GM21619 (cell line): ENCODE data around the gene WAS.
A peak's percentile ranks its signal among the peaks of the same experiment; 100 is the strongest.
"Not testable (repeated sequence)": the region's sequence is repeated elsewhere in the genome, so short reads cannot be mapped to it uniquely, and the experiment has no call there.

Experiments used
- ATAC-seq: cut with Tn5 transposase; IDR thresholded peaks from one replicate; pipeline ENCODE4 v1.9.1; 2021; ENCODE audit not compliant: unreplicated experiment

The WAS gene

DNA sequence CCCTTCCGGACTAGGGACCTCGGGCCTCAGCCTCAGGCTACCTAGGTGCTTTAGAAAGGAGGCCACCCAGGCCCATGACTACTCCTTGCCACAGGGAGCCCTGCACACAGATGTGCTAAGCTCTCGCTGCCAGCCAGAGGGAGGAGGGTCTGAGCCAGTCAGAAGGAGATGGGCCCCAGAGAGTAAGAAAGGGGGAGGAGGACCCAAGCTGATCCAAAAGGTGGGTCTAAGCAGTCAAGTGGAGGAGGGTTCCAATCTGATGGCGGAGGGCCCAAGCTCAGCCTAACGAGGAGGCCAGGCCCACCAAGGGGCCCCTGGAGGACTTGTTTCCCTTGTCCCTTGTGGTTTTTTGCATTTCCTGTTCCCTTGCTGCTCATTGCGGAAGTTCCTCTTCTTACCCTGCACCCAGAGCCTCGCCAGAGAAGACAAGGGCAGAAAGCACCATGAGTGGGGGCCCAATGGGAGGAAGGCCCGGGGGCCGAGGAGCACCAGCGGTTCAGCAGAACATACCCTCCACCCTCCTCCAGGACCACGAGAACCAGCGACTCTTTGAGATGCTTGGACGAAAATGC is at the start of gene WAS:
TSS of gene WAS (plus strand) at position 389 of the 572 bp plus-strand sequence. CDS start at position 444, 55 bp downstream.
- ATAC-seq: peak; percentile 91

DNA sequence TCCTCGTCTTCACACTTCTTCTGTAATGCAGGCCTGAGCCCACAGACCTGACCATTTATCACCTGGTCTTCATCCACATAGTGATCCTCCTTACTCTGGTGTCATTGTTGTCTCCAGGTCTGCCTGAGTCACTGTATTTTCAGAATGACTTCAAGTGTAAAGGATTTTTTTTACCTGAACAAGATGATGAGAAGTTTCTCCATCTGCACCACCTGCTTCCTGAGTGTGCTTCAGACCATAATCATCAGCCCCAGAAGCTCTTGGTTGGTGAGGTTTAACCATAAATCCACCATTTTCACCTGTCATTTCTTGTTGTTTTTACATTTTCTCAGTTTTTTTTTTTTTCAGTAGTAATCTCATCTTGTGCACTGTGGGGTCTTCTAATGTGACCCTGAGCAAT is 47.3 kb upstream of the WAS start:
- no peak for ATAC-seq

DNA sequence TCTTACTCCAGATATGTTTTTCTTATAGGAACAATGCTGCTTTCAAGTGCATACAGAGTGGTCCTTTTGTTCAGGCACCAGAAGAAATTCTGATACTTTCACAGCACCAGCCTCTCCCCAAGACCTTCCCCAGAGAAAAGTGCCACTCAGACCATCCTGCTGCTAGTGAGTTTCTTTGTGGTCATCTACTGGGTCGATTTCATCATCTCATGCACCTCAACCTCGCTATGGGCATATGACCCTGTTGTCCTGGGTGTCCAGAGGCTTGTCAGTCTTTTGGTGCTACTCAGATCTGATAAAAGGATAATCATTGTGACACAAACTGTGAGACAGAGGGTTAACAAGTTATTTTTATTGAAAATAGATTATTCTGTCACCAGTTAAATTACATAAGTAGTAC is 46.8 kb upstream of the WAS start:
- ATAC-seq: no peak

DNA sequence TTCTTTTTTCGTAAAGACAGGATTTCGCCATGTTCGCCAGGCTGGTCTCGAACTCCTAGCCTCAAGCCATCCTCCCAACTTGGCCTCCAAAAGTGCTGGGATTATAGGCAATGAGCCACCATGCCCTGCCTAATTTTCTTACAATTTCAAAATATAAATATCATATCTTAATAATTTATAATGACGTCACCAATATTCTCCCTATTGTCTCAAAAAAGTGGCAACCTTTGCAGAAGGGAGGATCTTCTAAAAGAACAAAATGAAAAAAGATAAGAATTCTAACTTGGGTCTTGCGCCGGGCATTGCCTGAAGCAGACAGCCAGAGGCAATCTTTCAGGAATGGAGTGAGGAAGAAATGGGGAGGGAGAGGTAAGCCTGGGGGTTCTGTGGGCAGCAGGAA is 37.9 kb upstream of the WAS start:
- no peak for ATAC-seq

DNA sequence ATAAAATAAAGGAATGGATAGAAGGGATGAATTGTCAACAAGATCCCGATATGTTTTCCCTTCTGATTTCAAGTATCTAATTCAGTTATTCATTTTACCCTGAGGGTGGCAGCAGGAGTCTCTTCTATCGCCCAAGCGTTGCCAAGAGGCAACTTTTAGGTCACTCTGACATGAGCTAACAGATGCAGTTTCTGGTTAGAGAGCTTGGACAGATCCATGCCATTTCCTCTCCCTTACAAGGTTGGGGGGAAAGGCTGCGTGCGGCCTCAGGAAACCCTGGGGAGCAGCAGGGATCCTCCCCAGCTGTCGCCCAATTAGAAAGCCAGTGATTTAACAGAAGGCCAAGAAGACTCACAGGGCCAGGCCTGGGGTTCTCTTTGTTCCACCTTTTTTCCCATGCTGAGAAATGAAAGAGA is 35.3 kb upstream of the WAS start:
- ATAC-seq: no peak

DNA sequence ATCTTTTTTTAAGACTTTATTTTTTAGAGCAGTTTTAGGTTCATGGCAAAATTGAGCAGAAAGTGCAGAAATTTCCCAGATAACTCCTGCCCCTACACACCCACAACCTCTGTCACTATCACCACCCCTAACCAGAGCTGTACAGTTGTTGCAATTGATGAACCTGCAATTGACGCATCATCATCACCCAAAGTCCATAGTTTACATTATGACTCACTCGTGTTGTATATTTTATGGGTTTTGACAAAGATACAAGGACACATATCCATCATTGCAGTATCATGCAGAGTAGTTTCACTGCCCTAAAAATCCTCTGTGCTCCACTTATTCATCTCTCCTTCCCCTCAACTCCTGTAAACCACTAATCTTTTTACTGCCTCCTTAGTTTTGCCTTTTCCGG is 34.5 kb upstream of the WAS start:
- ATAC-seq: no peak

DNA sequence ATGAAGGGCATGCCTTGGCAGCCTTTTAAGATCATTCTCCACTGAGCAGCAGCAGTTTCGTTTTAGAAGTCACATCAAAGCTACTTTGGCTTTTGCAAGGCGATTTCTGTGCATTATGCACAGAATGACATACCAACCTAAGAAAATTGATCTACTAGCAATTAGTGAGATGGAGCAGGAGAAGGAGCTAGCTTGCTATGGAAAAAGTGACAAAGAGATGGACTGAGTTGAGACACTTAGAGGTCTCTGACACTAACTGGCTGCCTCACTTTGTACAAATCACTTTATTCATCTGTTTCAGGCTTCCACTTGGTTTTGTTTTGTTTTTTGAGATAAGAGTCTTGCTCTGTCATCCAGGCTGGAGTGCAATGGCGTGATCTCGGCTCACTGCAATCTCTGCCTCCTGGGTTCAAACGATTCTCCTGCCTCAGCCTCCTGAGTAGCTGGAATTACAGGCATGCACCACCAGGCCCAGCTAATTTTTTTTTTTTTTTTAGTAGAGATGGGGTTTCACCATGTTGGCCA is 31.5 kb upstream of the WAS start:
- ATAC-seq: not testable (repeated sequence)

DNA sequence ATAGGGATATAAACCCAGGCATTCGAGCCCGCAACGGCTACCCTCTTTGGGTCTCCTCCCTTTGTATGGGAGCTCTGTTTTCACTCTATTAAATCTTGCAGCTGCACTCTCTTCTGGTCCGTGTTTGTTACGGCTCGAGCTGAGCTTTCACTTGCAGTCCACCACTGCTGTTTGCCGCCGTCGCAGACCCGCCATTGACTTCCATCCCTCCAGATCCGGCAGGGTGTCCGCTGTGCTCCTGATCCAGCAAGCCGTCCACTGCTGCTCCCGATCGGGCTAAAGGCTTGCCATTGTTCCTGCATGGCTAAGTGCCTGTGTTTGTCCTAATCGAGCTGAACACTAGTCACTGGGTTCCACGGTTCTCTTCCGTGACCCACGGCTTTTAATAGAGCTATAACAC is 28.9 kb upstream of the WAS start:
- not testable (repeated sequence) for ATAC-seq

DNA sequence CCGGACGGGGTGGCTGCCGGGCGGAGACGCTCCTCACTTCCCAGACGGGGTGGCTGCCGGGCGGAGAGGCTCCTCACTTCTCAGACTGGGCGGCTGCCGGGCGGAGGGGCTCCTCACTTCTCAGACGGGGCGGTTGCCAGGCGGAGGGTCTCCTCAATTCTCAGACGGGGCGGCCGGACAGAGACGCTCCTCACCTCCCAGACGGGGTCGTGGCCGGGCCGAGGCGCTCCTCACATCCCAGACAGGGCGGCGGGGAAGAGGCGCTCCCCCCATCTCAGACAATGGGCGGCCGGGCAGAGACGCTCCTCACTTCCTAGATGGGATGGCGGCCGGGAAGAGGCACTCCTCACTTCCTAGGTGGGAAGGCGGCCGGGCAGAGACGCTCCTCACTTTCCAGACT is 23.9 kb upstream of the WAS start:
- not testable (repeated sequence) for ATAC-seq

DNA sequence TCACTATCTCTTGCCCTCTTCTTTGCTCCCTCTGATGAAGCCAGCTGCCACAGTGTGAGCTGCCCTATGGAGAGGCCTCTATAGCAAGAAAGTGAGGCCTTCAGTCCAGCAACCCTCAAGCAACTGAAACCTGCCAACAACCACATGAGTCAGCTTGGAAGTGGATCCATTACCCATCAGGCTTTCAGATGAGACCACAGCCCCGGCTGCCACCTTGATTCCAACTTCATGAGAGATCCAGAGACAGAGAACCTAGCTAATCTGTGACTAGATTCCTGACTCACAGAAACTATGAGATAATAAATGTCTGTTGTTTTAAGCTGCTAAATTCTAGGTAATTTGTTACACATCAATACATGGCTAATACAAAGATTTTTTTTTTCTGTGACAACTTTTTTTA is 20.4 kb upstream of the WAS start:
- ATAC-seq: no peak

DNA sequence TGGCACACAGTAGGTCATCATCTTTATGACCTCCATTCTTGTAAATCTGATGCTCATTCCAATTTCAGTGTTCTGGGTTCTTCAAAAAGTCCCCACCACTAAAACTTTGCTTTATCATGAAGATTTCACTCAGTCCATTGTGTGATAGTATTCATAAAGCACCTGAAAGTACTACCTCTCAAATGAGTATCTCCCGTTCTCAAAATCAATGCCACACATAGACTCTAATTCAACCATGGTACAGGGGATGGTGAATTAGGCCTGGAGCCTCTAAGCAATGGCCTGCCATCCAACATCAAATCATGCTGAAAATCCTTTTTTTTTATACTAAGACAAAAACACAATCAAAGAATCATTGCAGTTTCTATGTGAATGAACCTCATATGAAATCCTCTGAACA is 19.4 kb upstream of the WAS start:
- no peak for ATAC-seq

DNA sequence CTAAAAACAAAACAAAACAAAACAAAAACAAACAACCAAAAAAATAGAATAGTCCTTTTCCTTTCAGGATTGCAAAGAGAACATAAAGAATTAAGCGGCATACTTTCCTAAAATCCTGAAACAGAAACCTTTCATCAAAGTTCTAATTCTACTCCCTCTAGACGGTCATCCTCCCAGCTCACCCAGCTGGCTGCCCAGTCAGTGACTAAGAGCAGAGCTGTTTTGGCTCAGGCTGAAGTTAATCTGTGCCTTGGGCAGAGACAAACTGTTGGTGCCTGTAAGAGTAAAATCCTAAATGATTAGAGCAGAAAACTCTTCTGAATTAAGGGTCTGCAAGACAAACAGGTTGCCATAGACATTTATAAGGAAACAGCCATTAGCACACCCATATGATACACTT is 17.6 kb upstream of the WAS start:
- no peak for ATAC-seq

DNA sequence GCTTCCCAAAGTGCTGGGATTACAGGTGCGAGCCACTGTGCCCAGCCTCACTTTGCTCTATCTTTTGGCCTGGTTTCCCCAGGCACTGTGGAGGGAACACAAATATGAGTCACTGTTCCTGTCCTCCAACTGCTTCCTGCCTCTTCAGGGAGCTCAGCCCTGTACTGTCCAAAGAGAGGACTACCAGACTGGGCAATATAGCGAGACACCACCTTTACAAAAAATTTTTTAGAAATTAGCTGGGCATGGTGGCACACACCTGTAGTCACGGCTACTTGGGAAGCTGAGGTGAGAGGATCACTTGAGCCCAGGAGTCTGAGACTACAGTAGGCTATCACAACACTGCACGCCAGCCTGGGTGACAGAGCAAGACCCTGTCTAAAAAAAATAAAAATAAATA is 16.9 kb upstream of the WAS start:
- ATAC-seq: no peak

DNA sequence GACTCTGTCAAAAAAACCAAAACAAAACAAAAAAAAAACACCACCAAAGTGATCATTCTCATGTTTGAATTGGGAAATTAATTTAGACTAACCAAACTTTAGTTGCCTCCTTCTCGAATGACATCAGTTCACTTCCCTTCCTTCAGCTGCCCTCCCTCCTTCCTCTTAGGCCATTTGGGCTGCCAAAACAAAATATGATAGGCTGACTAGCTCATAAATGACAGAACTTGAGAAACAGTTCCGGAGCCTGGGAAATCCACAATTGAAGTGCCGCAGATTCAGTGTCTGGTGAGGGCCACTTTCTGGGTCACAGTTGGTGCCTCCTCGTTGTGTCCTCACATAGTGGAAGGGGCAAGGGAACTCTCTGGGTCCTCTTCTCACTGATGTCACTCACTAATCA is 16.1 kb upstream of the WAS start:
- no peak for ATAC-seq

DNA sequence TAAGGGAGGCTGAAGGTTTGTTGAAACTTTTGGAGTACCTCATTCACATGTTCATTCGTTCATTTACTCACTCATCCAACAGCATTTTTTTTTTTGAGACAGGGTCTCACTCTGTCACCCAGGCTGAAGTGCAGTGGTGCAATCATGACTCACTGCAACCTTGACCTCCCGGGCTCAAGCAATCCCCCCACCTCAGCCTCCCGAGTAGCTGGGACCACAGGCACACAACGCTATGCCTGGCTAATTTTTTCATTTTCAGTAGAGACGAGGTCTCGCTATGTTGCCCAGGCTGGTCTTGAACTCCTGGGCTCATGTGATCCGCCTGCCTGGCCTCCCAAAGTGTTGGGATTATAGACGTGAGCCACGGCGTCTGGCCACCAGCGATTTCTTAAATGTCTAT is 15.4 kb upstream of the WAS start:
- not testable (repeated sequence) for ATAC-seq

DNA sequence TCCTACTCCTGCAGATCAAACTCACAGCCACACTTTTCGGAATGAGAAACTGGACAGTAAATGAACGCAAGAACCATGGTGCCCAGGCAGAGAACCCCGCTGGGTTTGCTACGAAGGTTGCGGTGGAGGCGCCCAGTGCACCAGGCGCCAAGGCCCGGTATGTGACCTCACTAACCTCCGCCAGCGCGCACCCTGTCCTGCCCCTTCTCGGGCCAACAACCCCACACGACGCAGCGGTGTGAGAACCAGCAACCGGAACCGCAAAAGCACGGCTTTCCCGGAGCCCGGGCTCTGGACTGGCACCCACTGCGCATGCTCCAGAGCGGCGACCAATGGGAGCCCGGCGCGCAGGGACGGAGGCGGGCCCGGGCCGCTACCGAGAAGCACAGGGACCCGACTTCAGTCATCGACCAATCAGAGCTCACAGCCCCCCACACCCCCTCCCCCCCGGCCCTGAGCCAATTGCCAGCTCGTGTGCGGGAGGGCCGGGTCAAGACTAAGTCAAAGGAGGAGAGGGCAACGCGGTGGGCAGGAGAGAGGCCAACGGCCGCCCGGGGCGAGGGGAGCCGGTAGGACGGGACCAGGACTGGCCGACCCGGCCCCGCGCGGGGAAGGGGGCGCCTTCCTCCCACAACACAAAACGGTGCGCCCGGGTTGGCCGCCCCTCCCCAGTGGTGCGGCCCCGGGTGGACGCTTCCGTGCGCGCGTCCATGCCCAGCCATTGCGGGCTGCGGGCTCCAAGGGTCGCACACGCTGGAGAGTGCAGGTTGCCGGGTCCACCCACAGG is 7.3 kb upstream of the WAS start:
- ATAC-seq: peak; percentile 91

DNA sequence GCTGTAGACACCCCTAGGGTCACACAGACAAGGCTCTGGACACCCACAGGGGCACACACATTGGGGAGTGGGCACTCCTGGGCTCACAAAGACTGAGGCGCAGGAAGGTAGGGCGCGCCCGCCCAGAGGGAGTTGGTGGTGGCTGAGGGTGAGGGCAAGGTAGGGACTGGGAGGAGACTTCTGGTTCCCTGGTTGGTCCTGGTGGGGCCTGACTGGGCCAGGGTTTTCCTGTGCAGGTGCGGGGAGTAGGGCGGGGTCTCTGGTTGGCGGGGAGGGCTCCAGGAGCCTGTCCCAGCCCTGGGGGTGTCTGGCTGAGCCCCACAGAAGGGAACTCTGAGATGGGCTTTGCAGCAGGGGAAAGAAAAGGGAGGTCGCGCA is 6.7 kb upstream of the WAS start:
- ATAC-seq: no peak

DNA sequence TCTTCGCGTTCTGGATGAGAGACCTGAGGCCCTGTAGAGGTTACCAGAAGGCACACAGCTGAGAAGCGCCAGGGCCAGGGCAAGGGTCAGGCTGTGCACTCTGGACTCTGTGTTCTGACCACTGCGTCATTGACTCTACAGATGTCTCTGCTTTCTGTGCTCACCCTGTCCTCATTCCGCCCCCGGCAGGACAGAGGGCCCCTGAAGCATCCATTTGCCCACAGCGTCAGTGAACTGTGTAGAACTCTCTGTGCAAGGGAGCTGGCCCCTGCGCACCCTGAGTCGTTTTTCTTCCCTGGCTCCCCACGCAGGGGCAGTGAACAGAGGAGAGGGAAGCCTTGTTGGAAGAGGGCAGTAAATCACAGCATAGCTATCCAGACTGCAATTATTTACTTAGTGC is 6.1 kb upstream of the WAS start:
- ATAC-seq: no peak

DNA sequence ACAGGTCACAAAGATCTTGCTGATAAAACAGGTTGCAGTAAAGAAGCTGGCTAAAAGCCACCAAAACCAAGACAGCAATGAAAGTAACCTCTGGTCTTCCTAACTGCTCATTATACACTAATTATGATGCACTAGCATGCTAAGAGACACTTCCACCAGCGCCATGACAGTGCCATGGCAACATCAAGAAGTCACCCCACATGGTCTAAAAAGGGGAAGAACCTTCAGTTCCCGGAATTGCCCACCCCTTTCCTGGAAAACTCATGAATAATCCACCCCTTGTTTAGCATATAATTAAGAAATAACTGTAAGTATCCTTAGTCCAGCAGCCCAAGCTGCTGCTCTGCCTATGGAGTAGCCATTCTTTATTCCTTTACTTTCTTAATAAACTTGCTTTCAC is 3.1 kb upstream of the WAS start:
- ATAC-seq: not testable (repeated sequence)

DNA sequence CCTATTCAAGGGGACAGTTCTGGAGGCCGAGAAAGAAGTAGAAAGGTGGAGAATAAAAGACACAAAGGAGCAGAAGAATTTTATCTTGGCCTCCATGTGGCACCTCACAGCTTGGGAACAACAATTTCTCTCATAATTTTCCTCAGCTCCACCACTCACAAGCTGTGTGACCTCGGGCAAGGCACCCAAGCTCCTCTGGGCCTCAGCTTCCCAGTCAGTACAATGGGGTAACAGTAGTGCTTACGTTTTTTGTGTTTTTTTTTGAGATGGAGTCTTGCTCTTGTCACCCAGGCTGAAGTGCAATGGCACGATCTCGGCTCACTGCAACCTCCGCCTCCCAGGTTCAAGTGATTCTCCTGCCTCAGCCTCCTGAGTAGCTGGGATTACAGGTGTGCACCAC is 2.7 kb upstream of the WAS start:
- not testable (repeated sequence) for ATAC-seq

DNA sequence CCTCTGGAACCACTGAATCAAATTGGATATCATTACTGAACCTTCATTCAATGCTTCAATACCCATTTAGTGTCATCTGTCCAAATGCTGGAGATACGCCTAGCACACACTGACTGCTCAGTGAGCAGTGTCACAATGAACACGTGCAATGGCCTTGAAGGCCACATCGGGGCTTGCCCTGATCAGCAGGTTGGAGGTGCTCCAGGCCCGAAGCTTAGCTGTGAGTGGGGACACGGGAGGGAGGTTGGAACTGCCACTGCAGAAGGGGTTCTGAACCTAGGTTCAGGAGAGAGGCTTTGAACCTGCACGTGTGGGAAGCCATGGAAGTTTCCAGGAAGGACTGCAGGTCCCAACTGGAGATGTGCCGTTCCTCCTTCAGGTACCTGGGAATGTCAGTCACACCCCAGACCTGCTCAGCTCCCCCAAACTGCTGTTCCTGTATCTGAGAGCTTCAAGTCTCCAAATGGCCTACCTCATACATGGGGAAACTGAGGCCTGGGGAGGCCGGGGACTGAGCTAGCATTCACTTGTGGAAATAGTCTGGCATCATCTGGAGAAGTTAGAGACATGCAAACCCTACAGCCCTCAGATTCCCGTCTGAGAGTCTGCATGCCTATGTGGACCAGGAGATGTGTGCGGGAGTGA is 1.9 kb upstream of the WAS start:
- ATAC-seq: no peak

DNA sequence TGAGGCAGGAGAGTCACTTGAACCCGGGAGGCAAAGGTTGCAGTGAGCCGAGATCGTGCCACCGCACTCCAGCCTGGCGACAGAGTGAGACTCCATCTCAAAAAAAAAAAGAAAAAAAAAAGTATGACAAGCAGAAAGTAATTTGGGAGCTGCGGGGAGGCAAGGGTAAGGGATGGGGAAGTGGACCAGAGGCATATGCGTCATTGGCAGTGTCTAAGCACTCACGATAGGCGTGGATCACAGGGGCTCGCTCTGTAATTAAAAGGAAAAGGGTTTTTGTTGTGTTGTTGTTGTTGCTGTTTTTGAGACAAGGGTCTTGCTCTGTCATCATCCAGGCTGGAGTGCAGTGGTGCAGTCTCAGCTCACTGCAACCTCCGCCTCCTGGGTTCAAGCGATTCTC is 804 bp upstream of the WAS start:
- not testable (repeated sequence) for ATAC-seq
